Measurements from ENCODE around the gene COG2. TPM values are rescaled to one million over a fixed set of nuclear protein-coding genes. Genes with fewer than 3 reads are reported as not detected.
A peak's percentile ranks its signal among the peaks of the same experiment; 100 is the strongest.
"Not testable (repeated sequence)": the region's sequence is repeated elsewhere in the genome, so short reads cannot be mapped to it uniquely, and the experiment has no call there.

Gene COG2
- total RNA-seq, 1 donor from 2014 or later: 14.1 TPM

DNA sequence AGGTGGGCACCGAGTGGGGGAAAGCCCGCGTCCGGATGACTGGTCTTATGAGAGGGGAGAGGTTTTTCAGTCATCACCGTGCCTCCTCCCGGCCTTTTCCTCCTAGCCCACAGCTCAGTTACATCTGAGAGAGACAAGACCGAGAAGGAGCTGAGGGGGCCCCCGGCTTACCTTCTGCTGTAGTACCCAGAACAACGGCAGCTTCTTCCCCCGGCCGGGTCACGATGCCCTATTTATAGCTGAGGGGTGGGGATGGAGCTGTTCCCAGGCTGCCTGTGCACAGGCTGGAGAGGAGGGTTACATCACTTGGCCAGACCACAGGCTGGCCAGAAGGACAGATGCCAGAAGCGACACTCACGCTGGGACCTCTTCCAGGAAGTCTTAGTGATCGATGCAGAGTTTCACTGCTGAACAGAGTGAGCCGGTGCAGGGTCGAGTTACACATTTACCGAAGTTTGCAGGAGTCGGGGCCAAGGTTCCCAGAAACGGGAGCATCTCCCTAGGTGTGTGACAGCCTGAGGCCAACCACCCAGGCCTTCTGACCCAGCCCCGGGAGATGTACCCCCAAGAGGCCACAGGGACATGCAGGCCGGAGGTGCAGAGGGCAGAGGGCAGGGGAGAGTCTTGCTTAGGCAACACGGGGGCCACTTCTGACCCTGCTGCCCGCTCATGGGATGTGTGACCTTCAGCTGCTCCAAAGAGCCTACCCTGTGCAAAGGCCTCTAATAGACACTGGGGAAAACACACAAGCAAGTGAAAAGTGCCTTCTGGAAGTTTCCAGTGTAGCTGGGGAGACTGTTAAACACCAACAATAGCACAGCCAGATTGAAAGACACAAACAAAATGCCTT lies 71.9 kb downstream of the COG2 start, which contains the start of gene AGT:
AGT (minus strand) TSS at position 208 of the 850 bp plus-strand sequence. CDS start 3,299 bp downstream, outside the sequence.
- DNase-seq (ENCODE audit: low read depth in 2 of 2): no peak

DNA sequence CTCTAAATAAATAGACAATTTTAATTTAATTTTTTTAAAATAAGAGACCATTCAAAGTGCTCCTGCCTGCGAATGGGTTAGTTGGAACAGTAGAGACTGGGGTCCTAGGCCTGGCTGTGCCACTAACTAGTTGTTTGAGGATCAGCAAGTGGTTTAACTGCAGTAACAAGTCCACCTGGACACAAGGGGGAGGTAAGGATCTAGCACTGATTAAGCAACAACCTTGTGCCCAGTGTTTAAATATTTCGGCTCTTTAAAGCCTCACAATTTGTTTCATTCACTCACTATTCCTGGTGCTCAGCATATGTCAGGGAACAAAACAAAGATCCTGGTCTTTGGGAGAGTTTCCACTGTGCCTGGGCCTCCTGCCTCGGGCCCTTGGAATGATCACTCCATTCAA lies 73.2 kb downstream of the COG2 start:
- DNase-seq (ENCODE audit: low read depth in 2 of 2): no peak

DNA sequence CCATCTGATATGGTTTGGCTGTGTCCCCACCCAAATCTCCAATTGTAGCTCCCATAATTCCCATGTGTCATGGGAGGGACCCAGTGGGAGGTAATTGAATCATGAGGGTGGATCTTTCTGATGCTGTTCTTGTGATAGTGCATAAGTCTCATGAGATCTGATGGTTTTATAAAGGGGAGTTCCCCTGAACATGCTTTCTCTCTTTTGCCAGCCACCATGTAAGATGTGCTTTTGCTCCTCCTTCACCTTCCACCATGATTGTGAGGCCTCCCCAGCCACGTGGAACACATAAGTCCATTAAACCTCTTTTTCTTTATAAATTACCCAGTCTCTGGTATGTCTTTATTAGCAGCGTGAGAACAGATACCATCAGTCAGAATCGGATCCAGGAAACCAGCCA lies 74.2 kb downstream of the COG2 start:
- DNase-seq (ENCODE audit: low read depth in 2 of 2): not testable (repeated sequence)

DNA sequence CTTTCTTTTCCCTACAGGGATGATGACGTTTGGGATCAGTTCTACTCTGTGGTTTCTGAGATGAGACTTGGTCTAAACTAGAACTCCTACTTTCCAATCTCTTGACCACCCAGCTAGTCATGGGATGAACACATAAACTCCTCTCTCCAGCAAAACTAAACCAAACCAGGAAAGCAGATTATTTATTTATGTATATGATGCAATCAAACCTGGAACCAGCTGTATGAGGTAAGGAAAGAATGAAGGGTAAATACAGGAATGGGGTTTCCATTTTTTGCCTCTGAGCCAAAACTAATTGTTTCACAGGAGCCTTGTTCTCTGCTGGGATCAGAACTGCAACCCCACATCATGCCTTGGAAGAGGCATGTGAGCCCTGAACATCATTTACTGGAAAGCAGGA lies 75.0 kb downstream of the COG2 start:
- DNase-seq (ENCODE audit: low read depth in 2 of 2): no peak

DNA sequence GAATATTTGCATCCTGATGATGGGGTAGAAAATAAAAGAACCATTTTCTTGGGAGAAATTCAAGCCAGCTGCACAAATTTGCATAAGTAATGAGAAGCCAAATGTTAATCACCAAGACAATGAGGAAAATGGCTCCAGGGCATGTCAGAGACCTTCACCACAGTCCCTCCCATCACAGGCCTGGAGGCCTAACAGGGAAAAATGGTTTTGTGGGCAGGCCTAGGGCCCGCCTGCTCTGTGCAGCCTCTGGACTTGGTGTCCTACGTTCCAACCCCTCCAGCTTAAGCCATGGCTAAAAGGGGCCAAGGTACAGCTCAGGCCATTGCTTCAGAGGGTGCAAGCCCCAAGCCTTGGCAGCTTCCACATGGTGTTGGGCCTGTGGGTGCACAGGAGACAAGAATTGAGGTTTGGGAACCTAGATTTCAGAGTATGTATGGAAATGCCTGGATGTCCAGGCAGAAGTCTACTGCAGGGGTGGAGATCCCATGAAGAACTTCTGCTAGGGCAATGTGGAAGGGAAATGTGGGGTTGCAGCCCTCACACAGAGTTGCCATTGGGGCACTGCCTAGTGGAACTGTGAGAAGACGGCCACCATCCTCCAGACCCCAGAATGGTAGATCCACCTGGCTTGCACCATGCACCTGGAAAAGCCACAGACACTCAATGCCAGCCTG lies 79.7 kb downstream of the COG2 start:
- DNase-seq (ENCODE audit: low read depth in 2 of 2): not testable (repeated sequence)

DNA sequence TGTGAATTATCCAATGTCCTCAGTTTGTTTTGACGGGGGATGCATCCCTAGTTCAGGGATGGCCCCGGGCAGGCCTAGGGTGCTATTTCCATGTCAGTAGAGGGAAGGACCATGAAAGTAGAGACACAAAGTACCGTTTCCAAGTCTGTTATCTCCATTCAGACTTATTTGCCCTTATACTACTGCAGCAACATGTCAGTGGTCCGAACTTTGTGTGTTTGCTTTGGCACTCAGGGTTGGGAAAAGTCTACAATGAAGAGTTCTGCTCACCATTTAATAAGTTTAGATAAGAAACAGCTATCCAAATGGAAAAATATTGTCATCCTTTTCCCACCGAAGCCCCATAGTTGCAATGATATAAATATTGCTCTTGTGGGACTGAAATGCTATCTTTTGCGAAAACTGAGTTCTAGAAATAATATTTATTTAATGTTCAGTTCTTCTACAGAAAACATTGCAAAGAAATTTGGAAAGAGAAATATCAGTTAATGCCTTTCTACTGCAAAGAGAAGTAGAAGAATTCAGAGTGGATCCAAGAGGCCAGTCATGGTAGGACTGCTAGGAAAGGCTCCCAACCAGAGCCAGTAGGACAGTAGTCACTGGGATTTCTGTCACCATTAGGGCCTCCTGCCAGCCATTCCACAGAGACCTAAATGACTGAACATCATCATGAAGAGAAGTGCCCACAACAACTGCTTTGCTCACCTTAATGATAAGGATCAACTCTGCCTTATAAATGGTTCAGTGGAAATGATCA lies 83.2 kb downstream of the COG2 start:
- DNase-seq (ENCODE audit: low read depth in 2 of 2): peak in 1 of 2 donors; percentile 92

DNA sequence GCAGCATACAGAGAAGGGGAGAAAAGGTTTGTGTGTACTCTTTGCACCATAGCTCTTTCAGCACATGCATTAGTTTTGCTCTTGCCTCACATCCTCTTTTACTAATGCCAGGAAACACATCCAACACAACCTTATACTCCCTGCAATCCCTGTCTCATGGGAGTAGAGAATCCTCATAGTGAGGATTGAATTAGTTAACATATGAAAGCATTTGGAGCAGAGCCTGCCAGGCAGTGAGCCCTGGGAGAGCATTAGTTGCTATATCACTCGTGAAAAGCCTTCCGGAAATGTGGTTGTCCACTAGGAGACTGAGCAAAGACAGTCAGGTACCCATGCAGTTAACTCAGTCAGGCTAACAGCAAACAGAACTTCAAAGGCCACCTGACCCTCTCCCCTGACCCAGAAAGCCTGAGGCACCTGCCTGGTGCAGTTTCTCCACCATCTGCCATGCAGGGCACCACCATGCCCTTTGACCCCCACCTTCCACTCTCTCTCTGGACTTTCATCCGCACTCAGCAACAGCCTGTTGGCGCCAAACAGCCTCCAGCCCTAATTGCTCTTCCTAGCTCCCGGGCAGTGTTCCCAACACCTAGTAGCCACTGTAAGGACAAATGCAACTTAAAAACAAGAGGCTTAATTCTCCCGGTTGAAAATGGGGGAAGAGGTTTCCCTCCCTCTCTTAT lies 86.6 kb downstream of the COG2 start:
- peak in 1 of 2 donors; percentile 81 for DNase-seq (ENCODE audit: low read depth in 2 of 2)

DNA sequence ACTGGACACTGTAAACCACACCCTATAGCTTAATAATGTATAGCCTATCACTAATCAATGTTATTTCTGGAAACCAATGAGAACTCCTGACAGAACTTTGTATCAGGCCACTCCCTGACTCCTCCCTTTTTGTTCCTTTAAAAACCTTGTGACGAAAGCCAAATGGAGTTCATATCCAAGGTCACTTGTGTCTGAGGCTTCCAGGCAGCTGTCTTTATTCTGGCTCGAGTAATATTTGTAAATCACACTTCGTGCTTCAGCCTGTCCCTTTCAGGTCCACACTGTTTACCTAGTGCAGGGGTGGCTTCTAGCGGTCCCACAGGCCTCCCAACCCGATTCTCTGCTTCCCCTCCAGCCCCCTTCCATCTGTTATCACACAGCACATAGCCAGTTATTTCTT lies 88.7 kb downstream of the COG2 start:
- DNase-seq (ENCODE audit: low read depth in 2 of 2): no peak

DNA sequence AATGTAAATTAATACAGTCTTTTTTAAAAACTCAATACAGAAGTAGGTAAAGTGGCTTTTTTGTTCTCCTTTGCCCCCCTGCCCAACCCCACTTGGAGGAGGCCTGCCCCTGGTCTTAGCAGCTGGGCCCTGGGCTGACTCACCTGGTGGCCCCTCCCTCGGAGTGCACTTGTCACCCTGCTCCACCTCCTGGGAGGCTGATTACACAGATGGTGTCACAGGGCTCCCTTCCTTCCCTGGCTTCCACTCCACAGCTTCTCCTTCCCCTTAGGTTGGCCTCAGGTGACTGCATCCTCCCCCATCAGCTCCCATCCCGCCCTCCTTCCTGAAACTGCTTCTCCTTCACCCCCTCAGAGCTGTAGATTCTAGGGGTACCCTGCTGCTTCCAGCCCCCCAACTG lies 93.2 kb downstream of the COG2 start:
- DNase-seq (ENCODE audit: low read depth in 2 of 2): no peak

DNA sequence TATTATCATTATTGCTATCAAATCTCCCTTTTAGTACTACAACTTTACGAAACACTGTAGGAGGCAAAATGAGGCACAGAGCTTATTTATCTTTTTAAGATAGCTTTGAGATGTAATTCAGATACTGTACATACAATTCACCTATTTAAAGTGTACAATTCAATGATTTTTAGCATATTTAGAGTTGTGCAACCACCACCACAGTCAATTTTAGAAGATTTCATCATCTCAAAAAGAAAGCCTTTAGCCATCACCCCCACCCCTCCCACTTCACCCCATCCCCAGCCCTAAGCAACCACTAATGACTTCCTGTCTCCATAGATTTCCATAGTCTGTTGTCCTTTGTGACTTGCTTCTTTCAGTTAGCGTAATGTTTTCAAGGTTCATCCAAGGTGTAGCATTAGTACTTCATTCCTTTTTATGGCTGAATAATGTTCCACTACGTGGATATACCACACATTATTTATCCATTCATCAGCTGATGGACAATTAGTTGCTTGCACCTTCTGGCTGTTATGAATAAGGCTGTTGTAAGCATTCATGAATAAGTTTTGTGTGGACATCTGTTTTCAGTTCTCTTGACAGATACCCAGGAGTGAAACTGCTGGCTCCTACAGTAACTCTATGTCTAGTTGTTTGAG lies 95.5 kb downstream of the COG2 start:
- DNase-seq (ENCODE audit: low read depth in 2 of 2): no peak

DNA sequence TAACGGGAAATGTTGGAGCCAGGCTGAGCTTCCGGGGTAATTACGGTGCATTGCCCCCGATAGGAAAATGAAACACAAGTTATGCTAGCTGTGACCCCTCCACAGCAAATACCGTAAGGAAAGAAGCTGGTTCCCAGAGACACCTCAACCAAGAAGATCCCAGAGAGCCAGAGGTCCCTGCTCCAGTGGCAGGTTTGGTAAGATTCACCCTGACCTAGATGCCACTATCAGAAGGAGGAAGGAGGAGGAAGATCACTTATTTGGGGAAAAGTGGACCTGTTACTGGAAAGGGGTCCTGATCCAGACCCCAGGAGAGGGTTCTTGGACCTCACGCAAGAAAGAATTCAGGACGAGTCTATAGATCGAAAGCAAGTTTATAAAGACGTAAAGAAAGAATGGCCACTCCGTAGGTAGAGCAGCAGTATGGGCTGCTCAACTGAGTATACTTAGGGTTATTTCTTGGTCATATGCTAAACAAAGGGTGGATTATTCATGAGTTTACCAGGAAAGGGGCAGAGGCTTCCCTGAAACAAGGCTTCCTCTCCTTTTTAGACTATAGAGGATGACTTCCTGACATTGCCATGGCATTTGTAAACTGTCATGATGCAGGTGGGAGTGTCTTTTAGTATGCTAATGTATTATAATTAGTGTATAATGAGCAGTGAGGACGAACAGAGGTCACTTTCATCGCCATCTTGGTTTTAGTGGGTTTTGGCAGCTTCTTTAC lies 97.4 kb downstream of the COG2 start:
- no peak for DNase-seq (ENCODE audit: low read depth in 2 of 2)

Other genes starting within 250 kb of the COG2 start
- gene PGBD5, start 216.1 kb upstream of the COG2 start, total RNA-seq: 0.22 and 0.60 TPM in 2 replicates
- not detected in 2 replicates for gene AGT, start 71.6 kb downstream of the COG2 start, total RNA-seq
- not detected in 2 replicates for gene CAPN9, start 104.9 kb downstream of the COG2 start, total RNA-seq
- gene C1orf198, start 226.0 kb downstream of the COG2 start, total RNA-seq: 15.5 and 16.1 TPM in 2 replicates